Uterus (tissue), 2 donors: ENCODE data around the gene NPHS2.

ENCODE experiments used
- CTCF ChIP-seq, 4 experiments: fragments of 200-600 bp in 2 of 4; fragments of 450-650 bp in 2 of 4; sonication (generic) in 2 of 4; IDR thresholded peaks; one replicate each; pipeline ENCODE4 v1.5.1; 2016 to 2019; ENCODE audit warnings: antibody characterized with exemption in 4 of 4, mild to moderate bottlenecking in 2 of 4, moderate library complexity in 1 of 4
- POLR2A ChIP-seq, 2 donors: fragments of 450-650 bp; IDR thresholded peaks; one replicate each; pipeline ENCODE4 v1.6.1; 2016; ENCODE audit warnings: antibody characterized with exemption in 2 of 2, mild to moderate bottlenecking in 1 of 2, moderate library complexity in 1 of 2

GRCh38 chr1:179547021-179547535 lies 28.7 kb downstream of the NPHS2 start:
- TF ChIP-seq CTCF (IDR thresholded peaks at IDR 0.05) (no peak), POLR2A (IDR thresholded peaks at IDR 0.05) (no peak)
